H1 (cell line): Measurements from ENCODE around the gene CPM.

ENCODE experiments used
- CREB1 ChIP-seq: IDR thresholded peaks from 2 replicates; pipeline ENCODE4 v1.6.1; 2012; ENCODE audit warnings: inconsistent platforms
- EP300 ChIP-seq, 2 experiments: IDR thresholded peaks; 1 replicate in 1 of 2; 2 replicates in 1 of 2; pipeline ENCODE4 v1.6.1; 2011 to 2012; ENCODE audit warnings: low read depth in 2 of 2, low read length in 2 of 2, mild to moderate bottlenecking in 2 of 2, borderline replicate concordance in 1 of 2, inconsistent platforms in 1 of 2, moderate library complexity in 1 of 2
- EZH2 ChIP-seq: fragments of 200-600 bp; sonication (generic); IDR thresholded peaks from 2 replicates; pipeline ENCODE4 v1.7.1; 2012; ENCODE audit warnings: low read depth, mild to moderate bottlenecking, moderate library complexity, low read length, inconsistent platforms; ENCODE audit not compliant: severe bottlenecking
- POLR2A ChIP-seq, 2 experiments: IDR thresholded peaks; 1 replicate in 1 of 2; 2 replicates in 1 of 2; pipeline ENCODE4 v1.6.1; 2011; ENCODE audit warnings: low read depth in 2 of 2, low read length in 2 of 2, mild to moderate bottlenecking in 2 of 2; ENCODE audit errors: control extremely low read depth in 1 of 2
- POLR2AphosphoS5 ChIP-seq: IDR thresholded peaks from 2 replicates; pipeline ENCODE4 v1.6.1; 2011; ENCODE audit warnings: low read depth, low read length
- RAD21 ChIP-seq, 2 experiments: IDR thresholded peaks in 1 of 2; conservative IDR thresholded peaks in 1 of 2; 2 replicates each; pipeline ENCODE4 v1.6.1; 2011; ENCODE audit warnings: low read depth in 2 of 2, low read length in 2 of 2, improper control_type of control experiment in 1 of 2, inconsistent platforms in 1 of 2, mild to moderate bottlenecking in 1 of 2, moderate library complexity in 1 of 2
- RXRA ChIP-seq: IDR thresholded peaks from 2 replicates; pipeline ENCODE4 v1.6.1; 2011; ENCODE audit warnings: low read depth, mild to moderate bottlenecking, low read length, moderate library complexity; ENCODE audit not compliant: insufficient read depth
- TAF1 ChIP-seq: IDR thresholded peaks from 2 replicates; pipeline ENCODE4 v1.6.1; 2011; ENCODE audit warnings: mild to moderate bottlenecking, low read depth, low read length
- USF2 ChIP-seq: IDR thresholded peaks from 2 replicates; pipeline ENCODE4 v1.6.1; 2011; ENCODE audit warnings: low read length, improper control_type of control experiment

DNA sequence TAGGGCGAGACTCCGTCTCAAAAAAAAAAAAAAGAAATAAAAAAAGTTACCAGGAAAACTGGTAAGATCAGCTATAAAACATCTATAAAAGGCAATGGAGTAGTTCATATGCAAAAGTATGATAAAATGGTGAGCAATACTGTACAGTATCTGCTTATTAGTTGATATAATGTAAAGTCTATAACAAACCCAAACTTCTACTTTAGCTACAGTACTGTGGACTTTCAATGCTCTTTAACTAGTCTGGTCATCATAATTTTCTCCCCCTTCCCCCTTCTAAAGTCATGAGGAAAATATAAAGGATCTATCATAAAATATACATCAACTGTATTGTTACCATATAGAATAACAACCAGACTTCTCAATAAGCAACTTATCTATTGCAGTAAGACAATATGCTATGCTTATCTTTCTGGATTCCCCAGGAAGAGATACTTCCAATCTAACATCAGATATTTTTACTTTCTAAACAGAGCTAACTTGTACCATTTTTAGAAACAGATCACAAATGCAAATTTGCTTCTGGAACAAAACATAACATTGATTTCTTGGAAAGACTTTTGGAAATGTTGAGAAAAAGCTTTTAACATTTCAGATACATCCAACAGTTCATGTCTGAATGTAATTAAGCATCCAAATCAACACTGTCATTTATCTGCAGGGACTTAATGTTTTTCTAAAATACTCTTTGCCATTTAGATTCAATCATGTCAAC, 81.2 kb downstream of the CPM start:
- TF ChIP-seq RXRA: no peak
- TF ChIP-seq USF2: no peak
- no peak for TF ChIP-seq POLR2A (IDR thresholded peaks at IDR 0.05; ENCODE audit: control extremely low read depth in 1 of 2, low read depth in 2 of 2, low read length in 2 of 2)
- TF ChIP-seq TAF1: no peak
- no peak for TF ChIP-seq RAD21 (IDR thresholded peaks at IDR 0.05 in 1 of 2, conservative IDR thresholded peaks at IDR 0.05 in 1 of 2; ENCODE audit: low read depth in 2 of 2, low read length in 2 of 2)
- TF ChIP-seq CREB1: no peak
- TF ChIP-seq EZH2: no peak
- TF ChIP-seq POLR2AphosphoS5: no peak
- TF ChIP-seq EP300 (IDR thresholded peaks at IDR 0.05; ENCODE audit: borderline replicate concordance in 1 of 2, low read depth in 2 of 2, low read length in 2 of 2): no peak
